GM19351 (cell line): ENCODE measurements around the gene ADAD2.

Experiments
- ATAC-seq: cut with Tn5 transposase; IDR thresholded peaks from one replicate; pipeline ENCODE4 v1.9.1; 2021; ENCODE audit warnings: mild to moderate bottlenecking, moderate library complexity; ENCODE audit not compliant: unreplicated experiment

The ADAD2 gene

GRCh38 chr16:84176192-84177053 lies 14.5 kb upstream of the ADAD2 start:
- ATAC-seq: no peak

GRCh38 chr16:84177741-84178073 lies 13.2 kb upstream of the ADAD2 start:
- ATAC-seq: no peak

DNA sequence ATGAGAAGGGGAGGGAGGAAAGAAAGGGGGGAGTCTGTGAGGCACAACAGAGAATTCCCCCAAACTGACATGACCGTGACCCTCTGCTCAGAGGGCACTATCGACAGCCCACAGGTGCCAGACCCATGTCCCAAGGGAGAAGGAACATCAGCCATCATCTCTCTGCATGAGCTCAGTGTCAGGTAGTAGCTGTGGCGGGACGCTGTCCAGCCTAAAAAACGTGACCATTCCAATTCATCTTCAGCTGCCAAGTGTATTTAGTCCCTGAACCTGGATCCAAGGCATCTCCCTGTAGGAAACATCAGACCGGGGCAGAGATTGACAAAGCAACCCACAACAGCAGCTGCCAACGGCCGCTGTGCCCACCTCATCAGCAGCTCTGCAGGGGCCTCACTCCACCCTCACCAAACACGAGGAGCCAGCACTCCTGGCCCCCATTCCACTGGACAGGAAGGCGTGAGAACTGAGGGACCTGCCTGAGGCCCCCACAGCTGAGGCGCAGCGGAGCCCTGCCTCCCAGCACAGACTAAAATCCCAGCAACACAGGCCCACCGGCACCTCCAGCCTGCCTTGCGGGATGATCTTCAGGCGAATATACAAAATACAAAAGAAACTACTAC lies 12.7 kb upstream of the ADAD2 start:
- no peak for ATAC-seq

DNA sequence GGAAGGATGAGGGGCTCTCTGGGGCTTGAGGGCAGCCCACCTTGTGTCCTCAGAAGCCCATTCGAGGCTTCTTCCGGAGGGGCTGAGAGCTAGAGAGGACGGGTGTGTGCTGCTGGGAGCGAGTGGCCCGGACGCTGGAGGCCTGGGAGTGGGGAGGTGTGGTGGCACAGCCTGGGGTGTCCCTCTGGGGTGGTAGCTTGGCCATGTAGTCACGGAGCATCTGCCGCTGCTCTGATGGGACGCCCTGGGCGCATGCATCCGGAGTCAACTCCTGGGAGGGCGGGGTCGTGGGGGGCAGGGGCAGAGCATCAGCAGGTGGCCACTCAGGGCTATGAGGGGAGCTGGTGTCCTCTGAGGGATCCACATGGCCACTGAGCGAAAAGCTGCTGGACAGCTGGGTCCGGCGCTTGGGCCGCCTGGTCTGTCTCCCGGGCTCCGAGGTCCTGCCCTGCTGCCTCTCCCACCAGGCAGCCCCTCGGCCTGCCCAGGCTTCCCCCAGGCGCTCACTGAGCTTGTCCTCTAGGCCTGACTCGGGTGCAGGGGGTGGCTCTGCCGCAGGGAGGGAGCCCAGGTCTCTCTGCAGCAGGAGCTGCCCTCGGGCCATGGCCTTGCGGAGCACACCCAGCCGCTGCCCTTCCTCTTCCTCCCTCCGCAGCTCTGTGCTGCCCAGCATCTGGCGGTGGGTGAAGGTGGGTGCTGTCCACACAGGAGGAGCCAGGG lies 11.9 kb upstream of the ADAD2 start:
- ATAC-seq: no peak

- no peak for ATAC-seq
These were observed 11.2 kb upstream of the ADAD2 start for GRCh38 chr16:84179612-84180320.

DNA sequence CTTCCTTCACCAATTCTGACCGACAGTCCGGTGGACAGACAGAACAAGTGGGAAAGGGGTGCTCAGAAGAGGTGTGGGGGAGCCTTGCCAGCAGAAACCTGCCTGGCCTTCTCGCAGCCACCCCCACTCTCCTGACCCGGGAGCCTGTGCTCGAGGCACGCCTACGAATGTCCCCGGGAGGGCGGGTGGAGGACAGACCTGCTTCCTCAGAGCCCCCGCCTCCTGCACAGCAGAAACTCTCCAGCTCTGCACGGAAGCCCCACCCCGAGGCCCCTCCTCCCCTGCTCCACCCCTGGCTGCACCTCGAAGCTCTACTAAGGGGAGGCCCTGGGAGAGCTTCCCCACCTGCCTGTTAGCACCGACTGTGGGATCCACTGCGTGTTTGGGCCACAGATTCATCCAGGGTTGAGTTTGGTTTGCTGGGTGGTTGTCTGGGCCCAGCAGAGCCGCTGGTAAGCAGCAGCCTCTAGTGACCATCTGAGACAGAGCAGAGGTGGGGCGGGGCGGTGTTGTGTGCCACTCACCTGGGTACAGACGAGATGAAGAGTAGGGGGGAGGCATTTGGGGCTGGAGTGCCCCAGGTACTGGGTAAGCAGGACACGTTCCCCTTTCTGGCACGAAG lies 10.3 kb upstream of the ADAD2 start:
- no peak for ATAC-seq

- no peak for ATAC-seq
These were observed 9.6 kb upstream of the ADAD2 start for GRCh38 chr16:84181144-84181915.

DNA sequence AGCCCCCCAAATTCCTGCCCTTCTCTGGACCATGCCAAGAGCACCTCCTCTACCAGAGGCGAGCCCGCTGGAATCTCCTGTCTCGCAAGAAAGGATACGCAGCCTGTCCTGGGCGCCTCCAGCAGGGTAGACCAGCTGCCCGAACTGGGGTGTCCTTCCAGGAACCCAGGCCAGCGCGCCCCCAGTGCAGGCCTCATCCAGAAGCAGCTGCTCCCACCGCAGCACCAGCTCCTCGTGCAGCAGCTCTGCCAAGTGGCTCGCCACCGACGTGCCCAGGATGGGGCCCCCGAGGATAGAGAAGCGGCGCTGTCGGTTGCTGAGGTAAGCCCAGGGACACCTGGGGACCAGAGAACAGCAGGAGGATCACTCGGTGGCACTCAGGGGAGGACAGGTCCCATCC lies 8.9 kb upstream of the ADAD2 start:
- ATAC-seq: no peak

DNA sequence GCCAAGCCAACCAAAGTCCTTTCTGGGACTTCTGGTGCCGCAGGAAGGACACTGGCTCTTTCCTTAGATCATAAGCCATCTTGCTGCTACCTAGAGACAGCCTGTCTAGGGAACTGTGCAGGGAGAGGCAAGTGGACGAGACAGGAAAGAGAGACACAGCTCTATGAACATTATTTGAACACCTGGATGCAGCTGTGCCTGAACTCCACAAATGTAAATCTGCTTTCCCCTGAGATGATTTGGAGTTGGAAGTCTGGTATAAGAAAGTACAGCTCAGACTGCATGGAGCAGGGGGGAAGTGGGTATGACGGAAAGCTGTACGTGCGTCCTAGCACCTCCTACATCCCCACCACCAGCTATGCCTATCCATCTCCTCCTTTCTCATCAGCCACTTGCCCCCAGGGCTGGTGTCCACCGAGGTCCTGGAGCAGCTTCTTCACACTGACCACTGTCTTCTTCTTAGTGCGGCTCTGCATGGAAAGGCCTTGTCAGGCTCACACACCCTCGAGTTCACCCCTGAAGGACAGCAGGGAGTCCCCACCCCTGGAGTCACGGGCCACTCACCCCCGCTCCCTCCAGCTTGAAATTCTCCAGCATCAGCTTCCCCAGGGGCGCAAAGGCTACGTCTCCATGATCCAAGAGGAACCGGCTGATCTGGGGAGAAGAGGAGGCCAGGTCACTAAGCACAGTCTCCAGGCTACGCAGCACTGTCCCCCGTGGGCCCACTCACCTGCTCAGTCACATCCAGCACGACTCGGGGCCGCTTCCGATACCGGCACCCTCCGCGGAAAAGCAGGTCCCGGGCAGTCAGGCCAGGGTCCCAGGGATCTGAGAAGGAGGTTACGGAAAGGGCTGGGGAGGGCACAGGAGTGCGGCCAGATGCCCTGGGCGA lies 8.0 kb upstream of the ADAD2 start:
- no peak for ATAC-seq

GRCh38 chr16:84183572-84183875 lies 7.4 kb upstream of the ADAD2 start:
- no peak for ATAC-seq

DNA sequence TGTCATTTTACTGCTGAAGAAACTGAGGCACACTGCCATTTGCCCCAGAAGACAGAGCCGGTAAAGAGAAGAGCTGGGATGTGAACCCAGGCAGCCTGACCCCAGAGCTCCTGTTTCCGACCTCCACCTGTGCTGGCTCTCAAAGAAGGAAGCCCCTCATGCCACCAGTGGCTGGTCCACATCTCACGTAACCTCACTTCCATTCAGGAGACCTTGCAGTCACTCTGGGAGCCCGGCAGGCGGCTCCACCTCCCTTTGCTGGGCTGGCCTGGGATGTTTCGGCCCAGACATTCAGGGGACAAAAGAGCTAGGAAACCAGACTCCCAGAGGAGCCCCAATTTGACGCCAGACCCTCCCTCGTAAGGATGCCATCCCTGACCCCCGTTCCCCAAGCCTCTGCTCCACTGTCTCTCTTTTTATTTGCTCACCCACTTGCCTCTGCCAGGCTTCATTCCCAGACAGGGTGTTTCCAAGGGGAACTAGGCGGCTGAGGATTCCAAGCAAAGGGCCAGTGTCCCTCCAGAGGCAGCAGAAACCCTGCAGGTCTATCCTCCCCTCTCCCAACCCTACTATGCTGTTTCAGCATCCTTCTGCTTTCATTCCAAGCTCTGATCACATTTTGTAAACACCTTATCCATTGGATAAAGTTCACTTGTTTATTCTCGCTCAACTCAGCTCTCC lies 6.9 kb upstream of the ADAD2 start:
- no peak for ATAC-seq

GRCh38 chr16:84184775-84185174 lies 6.2 kb upstream of the ADAD2 start:
- no peak for ATAC-seq

GRCh38 chr16:84186685-84187437 lies 4.1 kb upstream of the ADAD2 start, which contains the start of gene TAF1C:
Gene TAF1C, minus strand, starts transcription at chr16:84187057. Its CDS starts 2,069 bp downstream, at chr16:84184988.
- peak; percentile 96 for ATAC-seq

DNA sequence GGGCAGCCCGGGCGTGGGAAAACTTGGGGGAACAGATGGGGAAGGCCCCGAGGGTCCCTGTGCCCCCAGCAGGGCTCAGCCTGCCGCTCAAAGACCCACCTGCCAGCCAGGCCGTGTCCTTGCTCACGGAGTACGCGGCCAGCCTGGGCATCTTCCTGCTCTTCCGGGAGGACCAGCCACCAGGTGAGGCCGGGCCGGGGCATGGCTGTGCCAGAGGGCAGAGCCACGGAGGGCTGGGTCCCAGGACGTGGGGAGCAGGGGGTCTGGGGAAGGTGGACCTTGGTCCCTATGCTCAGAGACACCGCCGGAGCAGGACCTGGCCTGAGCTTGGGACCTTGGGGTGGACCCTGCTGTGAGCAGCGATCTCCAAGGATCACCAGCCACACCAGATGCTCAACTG lies 509 bp downstream of the ADAD2 start:
- ATAC-seq: no peak

DNA sequence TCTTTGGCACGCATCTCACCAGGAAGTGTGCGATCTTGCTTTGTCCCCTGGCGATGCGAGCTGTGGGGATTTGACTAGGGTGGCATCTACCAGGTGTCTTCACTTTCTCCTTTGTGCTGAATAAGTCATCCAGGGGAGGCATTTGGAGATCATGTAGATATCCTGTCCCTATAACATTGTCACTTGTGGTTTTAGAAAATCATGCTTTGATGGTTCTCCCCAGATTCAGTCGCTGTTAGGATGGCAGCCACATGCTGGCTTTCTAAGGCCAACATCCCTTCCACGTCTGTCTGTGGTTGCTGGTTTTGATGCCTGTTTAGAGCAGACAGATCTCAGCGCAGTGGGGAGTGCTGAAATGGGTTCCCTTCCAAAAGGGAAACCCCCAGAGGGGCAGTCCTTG lies 2.5 kb downstream of the ADAD2 start:
- ATAC-seq: no peak

- no peak for ATAC-seq
These were observed 3.1 kb downstream of the ADAD2 start for GRCh38 chr16:84194018-84194417.

GRCh38 chr16:84194470-84195200 lies 3.7 kb downstream of the ADAD2 start:
- peak; percentile 81 for ATAC-seq
